Uterine smooth muscle cell (primary cell): ENCODE measurements around the gene FAF1. TPM values are rescaled to one million over a fixed set of nuclear protein-coding genes. Genes with fewer than 3 reads are reported as not detected.

ENCODE experiments used
- total RNA-seq: library from RNA; depleted of rRNA; stranded (reverse); fragments of >200 nt; gene quantifications from 2 replicates; pipeline ENCODE4 v1.2.3, GENCODE V29; 2014

FAF1 gene
- total RNA-seq = 54.6 and 60.3 TPM in 2 replicates

DNA sequence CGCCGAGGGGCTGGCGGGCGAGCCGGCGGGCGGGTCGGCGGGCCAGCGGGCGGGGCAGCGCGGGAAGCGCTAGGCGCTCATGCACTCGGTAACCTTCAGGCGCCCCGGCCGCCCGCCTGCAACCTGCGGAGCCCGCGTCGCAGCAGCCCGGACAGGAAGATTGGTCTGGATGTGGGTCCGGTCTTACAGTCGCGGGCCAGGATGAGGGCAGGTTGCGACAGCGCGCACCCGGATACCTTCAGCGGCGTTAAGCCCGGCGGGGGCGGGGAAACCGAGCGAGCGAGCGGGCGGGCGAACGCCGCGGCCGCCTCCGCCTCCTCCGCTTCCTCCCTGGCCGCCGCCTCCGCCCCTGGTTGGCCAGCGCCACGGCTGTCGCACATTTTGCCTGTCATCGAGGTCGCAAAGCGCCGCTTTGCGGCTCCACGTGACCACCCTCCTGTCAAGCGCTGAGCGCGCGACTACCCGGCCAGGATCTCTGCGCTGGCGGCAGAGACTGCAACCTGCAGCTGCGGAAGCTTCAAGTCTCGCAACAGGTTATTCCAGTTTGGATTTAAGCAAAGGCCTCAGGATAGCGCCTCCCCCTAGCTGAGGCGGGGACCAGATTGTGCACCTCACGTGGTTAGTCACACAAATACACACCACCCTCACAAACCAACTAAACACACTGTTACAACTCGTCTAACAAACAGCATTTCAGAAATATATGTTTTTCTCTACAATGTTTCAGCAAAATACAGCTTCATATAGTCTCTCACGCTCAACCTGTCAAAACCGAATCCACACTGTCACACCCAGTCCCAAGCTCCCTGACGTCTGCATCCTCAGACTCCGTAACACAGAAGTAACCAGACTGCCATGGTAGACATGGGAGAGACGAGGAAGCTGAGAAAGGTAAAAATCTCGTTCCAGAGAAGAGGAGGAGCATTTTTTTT is at the start of gene FAF1:
Gene FAF1, minus strand, starts transcription at position 355 of the 932 bp plus-strand sequence. CDS start 456 bp downstream, outside the sequence.

DNA sequence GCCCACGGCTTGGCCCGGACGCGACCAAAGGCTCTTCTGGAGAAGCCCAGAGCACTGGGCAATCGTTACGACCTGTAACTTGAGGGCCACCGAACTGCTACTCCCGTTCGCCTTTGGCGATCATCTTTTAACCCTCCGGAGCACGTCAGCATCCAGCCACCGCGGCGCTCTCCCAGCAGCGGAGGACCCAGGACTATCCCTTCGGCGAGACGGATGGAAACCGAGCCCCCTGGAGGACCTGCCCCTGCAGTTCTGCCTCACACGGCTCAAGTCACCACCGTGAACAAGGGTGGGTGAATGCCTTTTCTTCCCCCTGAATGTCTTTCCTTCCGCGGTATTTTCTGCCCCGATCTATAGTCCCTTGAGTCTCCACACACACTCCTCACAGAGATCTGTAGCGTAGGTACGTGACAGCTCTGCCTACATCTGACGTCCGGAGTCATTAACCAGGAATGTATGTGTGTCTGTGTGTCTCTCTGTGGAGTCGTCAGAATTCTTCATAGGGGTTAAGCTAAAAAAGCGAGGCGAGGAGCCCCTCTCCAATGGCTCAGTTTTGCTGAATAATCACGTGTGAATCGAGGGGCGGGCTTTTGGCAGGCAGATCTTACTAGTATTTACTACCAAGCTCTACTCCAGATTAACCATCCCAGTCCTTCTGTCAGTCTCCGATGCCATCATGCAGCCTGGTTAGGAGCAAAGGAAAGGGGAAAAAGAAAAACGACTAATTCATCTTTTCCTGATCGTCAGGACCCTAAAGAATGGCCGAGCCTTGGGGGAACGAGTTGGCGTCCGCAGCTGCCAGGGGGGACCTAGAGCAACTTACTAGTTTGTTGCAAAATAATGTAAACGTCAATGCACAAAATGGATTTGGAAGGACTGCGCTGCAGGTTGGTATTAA is 9.8 kb upstream of the FAF1 start, which contains the start of gene CDKN2C:
Gene CDKN2C, plus strand, starts transcription at position 635 of the 898 bp plus-strand sequence. Its CDS starts 124 bp downstream, at position 759.

DNA sequence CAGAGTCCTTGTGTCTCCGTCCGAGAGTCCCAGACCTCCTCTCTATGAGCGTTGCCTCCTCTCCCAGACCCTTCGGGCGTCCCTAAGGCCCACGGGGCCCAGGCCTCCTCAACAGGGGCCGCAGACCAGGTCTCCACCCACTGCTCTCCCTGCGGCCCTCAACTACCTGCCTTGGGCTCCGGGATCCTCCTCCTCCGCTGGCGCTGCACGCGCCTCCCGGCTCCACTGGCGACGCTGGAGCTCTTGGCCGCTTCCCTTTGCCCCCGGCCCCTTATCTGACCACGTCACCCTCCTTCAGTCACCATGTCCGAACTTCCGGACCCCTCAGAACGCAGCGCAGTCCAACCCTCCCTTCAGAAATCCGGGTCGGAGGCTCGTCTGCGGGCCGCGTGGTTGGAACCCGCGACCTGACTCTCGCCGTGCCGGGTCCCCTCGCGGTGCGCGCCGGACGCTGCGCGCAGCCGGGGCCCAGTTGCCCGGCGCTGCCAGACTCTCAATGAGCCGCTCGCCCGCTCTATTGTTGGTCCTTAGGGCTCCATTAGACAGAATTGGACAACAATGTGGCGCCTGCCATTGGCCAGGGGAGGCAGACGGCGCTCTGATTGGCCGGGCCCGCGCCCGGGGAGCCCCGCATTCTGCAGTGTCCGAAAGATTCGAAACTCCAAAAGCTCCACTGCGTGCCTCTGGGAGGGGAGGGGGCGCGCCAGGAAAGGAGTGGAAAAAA is 537.0 kb downstream of the FAF1 start, which contains the start of gene DMRTA2:
Gene DMRTA2, minus strand, starts transcription at position 498 of the 724 bp plus-strand sequence. CDS start 1,907 bp downstream, outside the sequence.

Other genes starting within 250 kb of the FAF1 start
- 11.5 and 38.4 TPM in 2 replicates for gene CDKN2C, start 10.0 kb upstream of the FAF1 start, total RNA-seq
- gene C1orf185, start 142.0 kb upstream of the FAF1 start, total RNA-seq = not detected in 2 replicates